Measurements from ENCODE around the gene GATB. TPM values are rescaled to one million over a fixed set of nuclear protein-coding genes. Genes with fewer than 3 reads are reported as not detected.

GATB gene
- total RNA-seq, 1 donor from 2014 or later: 15.7 TPM

GRCh38 chr4:151687021-151687640, 73.7 kb downstream of the GATB start:
- TF ChIP-seq, protein P1, sequence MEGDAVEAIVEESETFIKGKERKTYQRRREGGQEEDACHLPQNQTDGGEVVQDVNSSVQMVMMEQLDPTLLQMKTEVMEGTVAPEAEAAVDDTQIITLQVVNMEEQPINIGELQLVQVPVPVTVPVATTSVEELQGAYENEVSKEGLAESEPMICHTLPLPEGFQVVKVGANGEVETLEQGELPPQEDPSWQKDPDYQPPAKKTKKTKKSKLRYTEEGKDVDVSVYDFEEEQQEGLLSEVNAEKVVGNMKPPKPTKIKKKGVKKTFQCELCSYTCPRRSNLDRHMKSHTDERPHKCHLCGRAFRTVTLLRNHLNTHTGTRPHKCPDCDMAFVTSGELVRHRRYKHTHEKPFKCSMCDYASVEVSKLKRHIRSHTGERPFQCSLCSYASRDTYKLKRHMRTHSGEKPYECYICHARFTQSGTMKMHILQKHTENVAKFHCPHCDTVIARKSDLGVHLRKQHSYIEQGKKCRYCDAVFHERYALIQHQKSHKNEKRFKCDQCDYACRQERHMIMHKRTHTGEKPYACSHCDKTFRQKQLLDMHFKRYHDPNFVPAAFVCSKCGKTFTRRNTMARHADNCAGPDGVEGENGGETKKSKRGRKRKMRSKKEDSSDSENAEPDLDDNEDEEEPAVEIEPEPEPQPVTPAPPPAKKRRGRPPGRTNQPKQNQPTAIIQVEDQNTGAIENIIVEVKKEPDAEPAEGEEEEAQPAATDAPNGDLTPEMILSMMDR (IDR thresholded peaks at IDR 0.05; ENCODE audit: unreplicated experiment): no peak
- Mint-ChIP-seq H3K4me1 (ENCODE audit: low read depth) (no peaks in the 10 kb centered on the region), H3K9me3 (ENCODE audit: low read depth) (no peaks in the 10 kb centered on the region)

GRCh38 chr4:151685303-151685702, 75.5 kb downstream of the GATB start:
- TF ChIP-seq, protein P1 (IDR thresholded peaks at IDR 0.05; ENCODE audit: unreplicated experiment): no peak
- H3K4me3 Mint-ChIP-seq (ENCODE audit: low read depth): no peak overlapping the region
- no peaks in the 10 kb centered on the region for H3K4me1 Mint-ChIP-seq (ENCODE audit: low read depth)
- H3K27ac Mint-ChIP-seq: no peak overlapping the region
- no peaks in the 10 kb centered on the region for H3K9me3 Mint-ChIP-seq (ENCODE audit: low read depth)
- H3K27me3 Mint-ChIP-seq: no peaks in the 10 kb centered on the region
- DNase-seq (ENCODE audit: low spot score, unreplicated experiment): no peak
- H3K36me3 Mint-ChIP-seq (ENCODE audit: insufficient read depth): peaks cover 11% of the 10 kb centered on the region

More at GRCh38 chr4:151687021-151687640, 73.7 kb downstream of the GATB start:
- no peak overlapping the region for H3K27ac Mint-ChIP-seq
- no peaks in the 10 kb centered on the region for H3K27me3 Mint-ChIP-seq
- no peak for DNase-seq (ENCODE audit: low spot score, unreplicated experiment)
- no peak overlapping the region for H3K4me3 Mint-ChIP-seq (ENCODE audit: low read depth)
- peaks cover 11% of the 10 kb centered on the region for H3K36me3 Mint-ChIP-seq (ENCODE audit: insufficient read depth)

DNA sequence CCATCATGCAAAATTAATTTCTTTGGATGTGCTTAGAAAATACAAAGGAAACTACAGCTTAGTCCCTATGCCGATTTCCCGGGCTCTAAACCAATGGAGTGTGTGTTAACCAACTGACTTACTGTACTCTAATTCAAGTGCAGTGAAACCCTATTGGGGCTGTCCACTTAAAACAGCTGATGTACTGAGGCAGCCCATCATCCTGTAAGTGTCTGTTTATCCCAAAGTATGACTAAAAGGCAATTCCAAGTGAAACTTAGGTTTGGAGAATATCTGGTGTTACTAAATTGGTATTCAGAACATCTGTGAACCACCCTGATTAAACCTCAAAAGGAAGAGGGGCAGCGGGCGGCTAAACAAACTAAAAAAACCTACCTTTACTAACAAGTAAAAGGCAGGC, 79.7 kb downstream of the GATB start:
- no peak for DNase-seq (ENCODE audit: low spot score, unreplicated experiment)
- TF ChIP-seq, protein P1 (IDR thresholded peaks at IDR 0.05; ENCODE audit: unreplicated experiment): no peak
- Mint-ChIP-seq H3K9me3 (ENCODE audit: low read depth) (no peaks in the 10 kb centered on the region), H3K27me3 (no peaks in the 10 kb centered on the region), H3K27ac (no peak overlapping the region), H3K36me3 (ENCODE audit: insufficient read depth) (peaks cover 2% of the 10 kb centered on the region), H3K4me3 (ENCODE audit: low read depth) (no peak overlapping the region), H3K4me1 (ENCODE audit: low read depth) (peaks cover 2% of the 10 kb centered on the region)

GRCh38 chr4:151679231-151679630, 81.6 kb downstream of the GATB start:
- peaks cover 2% of the 10 kb centered on the region for H3K36me3 Mint-ChIP-seq (ENCODE audit: insufficient read depth)
- no peaks in the 10 kb centered on the region for H3K27me3 Mint-ChIP-seq
- H3K4me3 Mint-ChIP-seq (ENCODE audit: low read depth): no peak overlapping the region
- peaks cover 5% of the 10 kb centered on the region for H3K4me1 Mint-ChIP-seq (ENCODE audit: low read depth)
- no peak for DNase-seq (ENCODE audit: low spot score, unreplicated experiment)
- no peak overlapping the region for H3K27ac Mint-ChIP-seq
- H3K9me3 Mint-ChIP-seq (ENCODE audit: low read depth): no peaks in the 10 kb centered on the region
- TF ChIP-seq, protein P1 (IDR thresholded peaks at IDR 0.05; ENCODE audit: unreplicated experiment): no peak

DNA sequence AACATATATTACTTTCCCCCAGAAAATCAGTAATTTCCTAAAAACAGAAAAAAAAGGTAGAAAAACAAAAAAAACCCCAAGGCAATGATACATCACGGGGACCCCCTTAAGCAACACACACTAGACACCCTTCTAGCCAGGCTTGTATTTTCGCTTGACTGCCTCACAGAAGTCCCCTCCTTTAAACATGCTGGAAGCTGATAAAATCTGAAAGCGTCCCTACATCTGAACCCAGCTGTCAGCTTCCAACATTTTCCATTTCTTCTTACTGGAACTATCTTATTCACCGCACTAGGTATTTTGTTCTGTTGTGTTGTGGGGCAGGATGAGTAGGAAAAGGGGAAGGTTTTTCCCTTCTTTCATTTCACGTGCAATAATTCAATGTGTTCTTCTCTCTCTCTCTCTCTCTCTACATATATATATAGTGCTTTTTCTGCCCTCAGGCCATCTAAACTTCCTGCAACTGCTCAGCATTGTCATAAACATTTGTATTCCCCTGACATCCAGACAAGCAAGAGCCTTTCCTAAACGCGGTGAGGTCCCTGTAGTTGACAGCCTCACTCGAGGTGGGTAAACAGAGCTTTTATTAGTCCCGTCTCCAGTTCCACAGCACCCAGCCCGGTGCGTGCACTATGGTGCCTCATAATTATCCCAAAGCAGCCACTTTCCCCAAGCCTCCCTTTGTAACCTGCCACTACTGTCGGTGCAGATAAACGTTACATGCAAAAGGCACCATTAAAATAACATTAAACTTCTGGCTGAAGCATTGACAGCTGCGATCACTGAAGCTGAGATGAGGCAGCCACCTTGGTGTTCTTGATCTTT, 82.5 kb downstream of the GATB start:
- Mint-ChIP-seq H3K4me1 (ENCODE audit: low read depth) (peaks cover 5% of the 10 kb centered on the region), H3K36me3 (ENCODE audit: insufficient read depth) (no peaks in the 10 kb centered on the region), H3K9me3 (ENCODE audit: low read depth) (no peaks in the 10 kb centered on the region), H3K27me3 (no peaks in the 10 kb centered on the region), H3K27ac (no peak overlapping the region), H3K4me3 (ENCODE audit: low read depth) (no peak overlapping the region)
- DNase-seq (ENCODE audit: low spot score, unreplicated experiment): no peak
- TF ChIP-seq, protein P1 (IDR thresholded peaks at IDR 0.05; ENCODE audit: unreplicated experiment): no peak
